SU-DHL-6 (cell line): ENCODE data around the gene WWOX.
"Not testable (repeated sequence)": the region's sequence is repeated elsewhere in the genome, so short reads cannot be mapped to it uniquely, and the experiment has no call there.

Experiments
- CTCF ChIP-seq: fragments of 200-600 bp; sonication (generic); IDR thresholded peaks from one replicate; pipeline ENCODE4 v1.5.1; 2017; ENCODE audit warnings: antibody characterized with exemption, mild to moderate bottlenecking, low read length, moderate library complexity; ENCODE audit not compliant: insufficient read depth, poor library complexity, severe bottlenecking
- EZH2phosphoT487 ChIP-seq: fragments of 200-600 bp; sonication (generic), shearing (Covaris generic); conservative IDR thresholded peaks from 2 replicates; pipeline ENCODE4 v1.6.1; 2018; ENCODE audit warnings: mild to moderate bottlenecking, antibody characterized with exemption, low read length, moderate library complexity, mixed read lengths

DNA sequence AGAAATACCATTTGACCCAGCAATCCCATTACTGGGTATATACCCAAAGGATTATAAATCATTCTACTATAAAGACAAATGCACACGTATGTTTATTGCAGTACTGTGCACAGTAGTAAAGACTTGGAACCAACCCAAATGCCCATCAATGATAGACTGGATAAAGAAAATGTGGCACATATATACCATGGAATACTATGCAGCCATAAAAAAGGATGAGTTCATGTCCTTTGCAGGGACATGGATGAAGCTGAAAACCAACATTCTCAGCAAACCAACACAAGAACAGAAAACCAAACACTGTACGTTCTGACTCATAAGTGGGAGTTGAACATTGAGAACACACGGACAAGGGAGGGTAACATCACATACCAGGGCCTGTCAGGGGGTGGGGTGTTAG is 1126.5 kb downstream of the WWOX start:
- not testable (repeated sequence) for TF ChIP-seq CTCF, EZH2phosphoT487
